Liver (tissue), 2 donors: Measurements from ENCODE around the gene THBS3.

Experiments
- YY1 ChIP-seq: IDR thresholded peaks from 2 replicates; pipeline ENCODE4 v1.6.1; 2016; ENCODE audit warnings: antibody characterized with exemption, mild to moderate bottlenecking
- TF ChIP-seq, protein P1 (sequence below): fragments of 150-350 bp; IDR thresholded peaks from 2 replicates; pipeline ENCODE4 v1.5.1; 2017; ENCODE audit warnings: improper control_type of control experiment, low read depth, low read length; ENCODE audit not compliant: missing input control
- donor health status: healthy.

DNA sequence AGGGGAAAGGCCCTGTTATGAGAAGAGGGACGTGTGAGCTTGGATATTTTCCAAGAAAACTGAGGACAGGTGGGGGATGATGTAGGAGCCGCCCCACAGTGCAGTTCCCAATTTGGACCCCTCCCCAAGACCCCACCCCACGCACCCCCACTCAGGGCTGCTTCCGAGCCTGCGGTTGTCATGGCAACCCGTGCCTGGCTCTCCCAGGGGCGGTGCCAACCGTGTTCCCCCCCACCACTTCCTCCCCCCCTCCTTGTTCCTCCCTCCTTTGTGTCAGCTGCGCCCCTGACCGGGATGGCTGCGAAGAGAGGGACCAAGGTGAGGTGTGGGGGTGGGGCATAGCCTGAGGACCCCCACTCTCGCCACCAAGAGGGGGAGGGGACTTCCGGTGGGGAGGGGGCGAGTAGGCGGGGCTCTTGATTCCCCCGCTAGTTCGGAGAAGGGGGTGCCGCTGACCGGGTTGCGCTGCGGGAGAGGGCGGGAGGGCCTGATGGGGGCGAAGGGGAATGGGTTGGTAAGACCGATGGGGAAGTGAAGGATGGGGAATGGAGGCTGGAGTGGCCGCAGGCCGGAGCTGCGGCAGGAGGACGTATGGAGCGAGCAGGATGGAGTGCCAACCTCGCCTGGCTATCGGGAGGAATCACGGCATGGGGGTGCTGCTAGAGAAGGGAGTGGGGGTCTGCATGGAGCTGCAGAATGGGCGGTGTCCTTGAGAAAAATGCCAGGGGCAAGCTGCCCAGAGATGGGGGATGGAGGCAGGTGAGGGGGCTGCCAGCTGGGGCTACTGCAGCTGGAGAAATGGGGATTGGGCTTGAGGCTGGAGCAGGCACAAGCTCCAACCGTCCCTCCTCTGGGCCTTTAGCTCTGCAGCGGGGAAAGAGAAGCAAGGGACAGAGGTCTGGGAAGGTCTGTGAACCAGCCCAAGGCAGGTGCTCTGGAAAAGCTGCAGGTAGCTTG lies 33.1 kb downstream of the THBS3 start:
- TF ChIP-seq YY1: no peak
- TF ChIP-seq, protein P1, sequence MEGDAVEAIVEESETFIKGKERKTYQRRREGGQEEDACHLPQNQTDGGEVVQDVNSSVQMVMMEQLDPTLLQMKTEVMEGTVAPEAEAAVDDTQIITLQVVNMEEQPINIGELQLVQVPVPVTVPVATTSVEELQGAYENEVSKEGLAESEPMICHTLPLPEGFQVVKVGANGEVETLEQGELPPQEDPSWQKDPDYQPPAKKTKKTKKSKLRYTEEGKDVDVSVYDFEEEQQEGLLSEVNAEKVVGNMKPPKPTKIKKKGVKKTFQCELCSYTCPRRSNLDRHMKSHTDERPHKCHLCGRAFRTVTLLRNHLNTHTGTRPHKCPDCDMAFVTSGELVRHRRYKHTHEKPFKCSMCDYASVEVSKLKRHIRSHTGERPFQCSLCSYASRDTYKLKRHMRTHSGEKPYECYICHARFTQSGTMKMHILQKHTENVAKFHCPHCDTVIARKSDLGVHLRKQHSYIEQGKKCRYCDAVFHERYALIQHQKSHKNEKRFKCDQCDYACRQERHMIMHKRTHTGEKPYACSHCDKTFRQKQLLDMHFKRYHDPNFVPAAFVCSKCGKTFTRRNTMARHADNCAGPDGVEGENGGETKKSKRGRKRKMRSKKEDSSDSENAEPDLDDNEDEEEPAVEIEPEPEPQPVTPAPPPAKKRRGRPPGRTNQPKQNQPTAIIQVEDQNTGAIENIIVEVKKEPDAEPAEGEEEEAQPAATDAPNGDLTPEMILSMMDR: no peak
